DOHH2 (cell line): ENCODE measurements around the gene AFF2.

Experiments
- EZH2phosphoT487 ChIP-seq: fragments of 200-600 bp; sonication (generic); IDR thresholded peaks from 2 replicates; pipeline ENCODE4 v1.6.1; 2017; ENCODE audit warnings: borderline replicate concordance, mild to moderate bottlenecking, antibody characterized with exemption, low read length, moderate library complexity, mixed read lengths
- TF ChIP-seq, protein P1 (sequence below): fragments of 200-600 bp; sonication (generic); IDR thresholded peaks from one replicate; pipeline ENCODE4 v1.5.1; 2014; ENCODE audit warnings: antibody characterized with exemption, mild to moderate bottlenecking, low read depth, low read length; ENCODE audit not compliant: poor library complexity, severe bottlenecking

DNA sequence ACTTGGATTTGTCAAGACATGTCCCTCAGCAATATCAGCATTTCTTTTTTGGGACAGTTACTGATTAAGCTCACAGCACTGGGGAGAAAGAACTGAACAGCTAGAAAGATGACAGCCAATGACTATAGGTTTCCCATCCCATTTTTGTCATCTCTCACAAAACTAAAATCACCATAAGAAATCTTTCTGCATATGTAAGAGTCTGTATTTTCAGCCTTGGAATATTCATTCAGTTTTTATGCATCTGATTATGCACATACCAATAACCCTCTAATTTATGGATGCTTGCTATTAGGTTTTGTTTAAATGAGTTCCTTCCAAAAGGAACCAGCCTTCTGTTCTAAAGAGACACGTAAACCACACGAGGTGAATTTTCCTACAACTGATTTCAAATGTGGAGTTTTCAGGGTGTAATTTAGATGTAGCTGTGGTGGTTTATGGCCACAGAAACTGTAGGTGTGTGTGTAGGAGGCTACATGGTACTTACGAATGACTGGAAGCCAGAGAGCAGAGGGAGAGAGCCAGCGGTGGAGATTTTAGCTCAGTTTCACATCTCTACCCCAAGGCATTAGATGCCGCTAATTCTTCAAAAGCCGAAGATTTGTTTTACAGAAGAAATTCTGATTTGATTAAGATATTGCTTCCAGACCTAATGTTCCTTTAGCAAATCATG lies 55.3 kb downstream of the AFF2 start:
- TF ChIP-seq, protein P1, sequence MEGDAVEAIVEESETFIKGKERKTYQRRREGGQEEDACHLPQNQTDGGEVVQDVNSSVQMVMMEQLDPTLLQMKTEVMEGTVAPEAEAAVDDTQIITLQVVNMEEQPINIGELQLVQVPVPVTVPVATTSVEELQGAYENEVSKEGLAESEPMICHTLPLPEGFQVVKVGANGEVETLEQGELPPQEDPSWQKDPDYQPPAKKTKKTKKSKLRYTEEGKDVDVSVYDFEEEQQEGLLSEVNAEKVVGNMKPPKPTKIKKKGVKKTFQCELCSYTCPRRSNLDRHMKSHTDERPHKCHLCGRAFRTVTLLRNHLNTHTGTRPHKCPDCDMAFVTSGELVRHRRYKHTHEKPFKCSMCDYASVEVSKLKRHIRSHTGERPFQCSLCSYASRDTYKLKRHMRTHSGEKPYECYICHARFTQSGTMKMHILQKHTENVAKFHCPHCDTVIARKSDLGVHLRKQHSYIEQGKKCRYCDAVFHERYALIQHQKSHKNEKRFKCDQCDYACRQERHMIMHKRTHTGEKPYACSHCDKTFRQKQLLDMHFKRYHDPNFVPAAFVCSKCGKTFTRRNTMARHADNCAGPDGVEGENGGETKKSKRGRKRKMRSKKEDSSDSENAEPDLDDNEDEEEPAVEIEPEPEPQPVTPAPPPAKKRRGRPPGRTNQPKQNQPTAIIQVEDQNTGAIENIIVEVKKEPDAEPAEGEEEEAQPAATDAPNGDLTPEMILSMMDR, result no peak
- no peak for TF ChIP-seq EZH2phosphoT487
